Fibroblast of gingiva (primary cell): ENCODE measurements around the gene ZNF330.

ENCODE experiments used
- DNase-seq: peaks from one replicate; pipeline ENCODE4 v3.0.0-alpha.2; 2011; ENCODE audit warnings: low read depth

Gene ZNF330

GRCh38 chr4:141233673-141234072 lies 13.0 kb downstream of the ZNF330 start:
- no peak for DNase-seq

- DNase-seq, result no peak
Measured at GRCh38 chr4:141238186-141238585, 17.5 kb downstream of the ZNF330 start.

- no peak for DNase-seq
Measured at GRCh38 chr4:141240259-141240658, 19.6 kb downstream of the ZNF330 start.

GRCh38 chr4:141240671-141241070 lies 20.0 kb downstream of the ZNF330 start:
- no peak for DNase-seq

- DNase-seq, result no peak
Measured at GRCh38 chr4:141241986-141242385, 21.3 kb downstream of the ZNF330 start.

- no peak for DNase-seq
Measured at GRCh38 chr4:141244419-141244818, 23.7 kb downstream of the ZNF330 start.

- peak; percentile 65 for DNase-seq
Measured at GRCh38 chr4:141246243-141246642, 25.5 kb downstream of the ZNF330 start.

- no peak for DNase-seq
Measured at GRCh38 chr4:141246683-141247429, 26.2 kb downstream of the ZNF330 start.

GRCh38 chr4:141247430-141247780 lies 26.7 kb downstream of the ZNF330 start:
- DNase-seq, result peak; percentile 43

- peak; percentile 74 for DNase-seq
Measured at GRCh38 chr4:141248029-141248428, 27.3 kb downstream of the ZNF330 start.

- no peak for DNase-seq
Measured at GRCh38 chr4:141248486-141248885, 27.8 kb downstream of the ZNF330 start.

- no peak for DNase-seq
Measured at GRCh38 chr4:141254326-141254725, 33.6 kb downstream of the ZNF330 start.

GRCh38 chr4:141255016-141255415 lies 34.3 kb downstream of the ZNF330 start:
- DNase-seq, result no peak

- DNase-seq, result no peak
Measured at GRCh38 chr4:141258558-141258957, 37.9 kb downstream of the ZNF330 start.

GRCh38 chr4:141275834-141276233 lies 55.1 kb downstream of the ZNF330 start:
- DNase-seq, result peak; percentile 22

GRCh38 chr4:141283152-141283551 lies 62.5 kb downstream of the ZNF330 start:
- no peak for DNase-seq

- no peak for DNase-seq
Measured at GRCh38 chr4:141283563-141283962, 62.9 kb downstream of the ZNF330 start.
